GF-D8 (cell line): ENCODE measurements around the gene PDIK1L.

ENCODE experiments used
- DNase-seq: peaks from one replicate; lab custom pipeline; 2025; lab: John Stamatoyannopoulos, UW

The PDIK1L gene

DNA sequence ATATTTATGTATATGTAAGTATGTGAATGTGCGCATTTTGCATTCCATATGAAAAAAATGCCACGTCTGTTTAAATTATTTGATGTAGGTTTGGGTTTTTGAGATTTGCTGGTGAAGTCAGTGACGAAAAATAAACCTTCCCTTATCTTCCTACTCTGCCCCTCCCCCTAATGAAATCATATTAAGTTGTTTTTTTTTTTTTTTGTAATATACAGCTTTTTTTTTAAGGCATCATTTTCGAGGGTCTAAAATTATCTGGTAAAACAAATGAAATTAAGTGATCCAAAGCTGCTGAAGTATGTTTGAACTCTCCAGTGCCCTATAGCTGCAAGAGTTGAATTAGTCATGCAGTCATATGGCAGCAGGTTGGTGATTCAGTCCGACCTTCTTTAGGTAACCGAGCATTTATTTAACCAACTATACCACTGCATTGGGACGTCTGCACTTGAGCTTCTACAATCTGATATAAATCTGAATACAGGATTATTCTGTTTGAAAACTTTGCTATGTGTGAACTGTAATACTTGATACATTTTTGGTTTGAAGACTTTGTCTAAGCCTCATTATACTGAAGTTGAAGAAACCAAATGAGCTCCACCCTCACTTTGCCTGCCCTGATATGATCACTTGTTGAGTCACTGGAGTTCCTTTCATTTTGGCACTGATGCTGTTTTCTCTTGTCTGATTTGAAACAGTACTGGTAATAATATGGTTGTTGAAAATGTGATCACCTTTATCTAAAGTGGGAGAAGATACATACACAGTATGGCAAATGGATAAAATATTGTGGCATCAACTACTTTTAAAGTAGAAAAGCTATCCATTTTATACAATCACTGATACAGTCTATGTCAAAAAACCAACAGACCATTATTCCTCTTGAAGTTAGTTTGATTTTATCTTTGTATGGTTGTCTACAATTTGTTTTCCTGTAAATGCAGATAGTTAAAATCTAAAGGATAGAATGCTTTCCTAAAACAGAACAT, 11.7 kb downstream of the PDIK1L start:
- no peak for DNase-seq

DNA sequence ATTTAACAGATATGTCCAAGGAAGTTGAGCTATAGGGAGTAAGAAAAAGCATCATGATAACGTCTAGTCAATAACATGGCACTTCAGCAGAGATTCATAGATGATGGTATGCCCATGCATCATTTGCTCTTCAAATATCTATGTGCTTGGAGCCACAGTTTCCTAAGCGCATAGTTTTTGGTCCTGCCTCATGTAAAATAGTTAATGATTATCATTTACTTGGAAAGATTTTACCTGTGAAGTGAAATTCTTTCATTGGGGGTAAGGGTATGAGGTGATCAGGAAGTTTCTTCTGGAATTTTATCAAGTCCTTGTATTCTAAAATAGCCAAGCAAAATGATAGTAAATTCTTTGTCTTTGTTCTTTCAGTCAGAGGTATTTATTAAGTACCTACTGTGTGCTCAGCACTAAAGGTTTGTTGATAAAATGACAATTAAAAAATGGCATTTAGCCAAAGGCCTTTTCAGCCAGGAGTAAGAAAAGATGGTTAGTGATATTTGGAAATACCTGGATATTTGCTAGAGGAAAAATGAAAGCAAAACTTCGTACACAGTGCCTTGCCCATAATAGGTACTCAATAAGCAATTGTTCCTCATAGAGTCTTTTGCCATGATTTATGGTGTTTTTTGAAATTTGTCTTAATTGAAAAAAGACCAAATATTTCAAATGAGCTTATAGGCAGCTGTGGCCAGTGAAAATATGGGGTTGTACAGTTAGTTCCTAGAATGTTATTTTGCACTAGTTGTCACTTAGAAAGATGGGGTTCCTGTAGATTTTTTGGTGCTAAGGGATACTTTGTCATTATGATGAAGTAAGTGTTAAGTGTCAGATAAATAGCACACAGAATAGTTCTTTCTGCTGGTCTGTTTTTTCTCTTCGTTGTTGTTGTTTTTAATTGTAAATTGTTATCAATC, 13.1 kb downstream of the PDIK1L start:
- DNase-seq, result no peak

DNA sequence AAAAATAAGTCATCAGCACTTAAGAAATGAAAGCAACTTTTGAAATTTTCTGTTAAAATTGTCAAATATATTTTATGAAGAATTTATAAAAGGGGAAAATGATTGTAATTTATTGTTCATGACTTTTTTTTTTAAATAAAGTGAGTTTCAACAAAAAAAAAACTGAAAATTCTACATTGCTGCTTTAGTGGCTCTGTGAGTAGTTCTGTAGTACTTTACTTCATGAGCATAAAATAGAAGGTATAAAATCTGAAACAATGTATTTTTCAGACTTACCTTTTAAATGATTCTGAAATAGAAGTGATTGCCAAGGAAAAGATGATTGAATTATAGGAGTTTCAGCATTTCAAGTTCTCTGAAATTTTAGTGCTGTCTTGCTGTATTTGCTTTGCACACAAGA, 13.8 kb downstream of the PDIK1L start:
- no peak for DNase-seq

- DNase-seq, result no peak
Measured at GRCh38 chr1:26125946-26126320, 14.3 kb downstream of the PDIK1L start.

DNA sequence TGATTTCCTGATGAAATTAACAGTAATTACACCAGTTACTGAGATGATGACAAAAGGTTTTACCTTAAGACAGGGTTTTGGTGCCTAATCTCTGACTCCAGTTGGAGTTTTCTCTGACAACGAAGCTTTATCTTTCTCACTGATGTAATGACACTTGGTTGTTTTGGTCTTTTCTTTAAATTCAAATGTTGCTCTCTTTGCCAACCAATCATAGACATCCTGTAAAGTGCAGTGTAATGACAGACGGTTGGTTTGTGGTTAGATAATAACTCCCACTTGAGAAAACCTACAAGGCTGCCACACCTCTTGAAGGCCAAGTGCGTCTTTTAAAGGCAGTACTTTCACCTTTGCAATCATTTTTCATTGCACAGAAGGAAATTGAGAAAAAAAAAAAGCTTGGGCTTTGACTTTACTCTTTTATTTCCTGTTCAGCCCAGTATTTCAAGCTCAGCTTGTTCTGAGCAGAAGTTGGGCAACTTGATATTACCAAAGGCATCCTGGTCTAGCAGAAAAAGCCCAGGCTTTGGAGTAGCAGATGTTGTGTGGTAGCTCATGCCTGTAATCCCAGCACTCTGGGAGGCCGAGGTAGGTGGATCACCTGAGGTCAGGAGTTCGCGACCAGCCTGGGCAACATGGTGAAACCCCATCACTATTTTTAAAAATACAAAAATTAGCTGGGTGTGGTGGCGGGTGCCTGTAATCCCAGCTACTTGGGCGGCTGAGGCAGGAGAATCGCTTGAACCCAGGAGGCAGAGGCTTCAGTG, 14.9 kb downstream of the PDIK1L start:
- DNase-seq, result peak; percentile 97

DNA sequence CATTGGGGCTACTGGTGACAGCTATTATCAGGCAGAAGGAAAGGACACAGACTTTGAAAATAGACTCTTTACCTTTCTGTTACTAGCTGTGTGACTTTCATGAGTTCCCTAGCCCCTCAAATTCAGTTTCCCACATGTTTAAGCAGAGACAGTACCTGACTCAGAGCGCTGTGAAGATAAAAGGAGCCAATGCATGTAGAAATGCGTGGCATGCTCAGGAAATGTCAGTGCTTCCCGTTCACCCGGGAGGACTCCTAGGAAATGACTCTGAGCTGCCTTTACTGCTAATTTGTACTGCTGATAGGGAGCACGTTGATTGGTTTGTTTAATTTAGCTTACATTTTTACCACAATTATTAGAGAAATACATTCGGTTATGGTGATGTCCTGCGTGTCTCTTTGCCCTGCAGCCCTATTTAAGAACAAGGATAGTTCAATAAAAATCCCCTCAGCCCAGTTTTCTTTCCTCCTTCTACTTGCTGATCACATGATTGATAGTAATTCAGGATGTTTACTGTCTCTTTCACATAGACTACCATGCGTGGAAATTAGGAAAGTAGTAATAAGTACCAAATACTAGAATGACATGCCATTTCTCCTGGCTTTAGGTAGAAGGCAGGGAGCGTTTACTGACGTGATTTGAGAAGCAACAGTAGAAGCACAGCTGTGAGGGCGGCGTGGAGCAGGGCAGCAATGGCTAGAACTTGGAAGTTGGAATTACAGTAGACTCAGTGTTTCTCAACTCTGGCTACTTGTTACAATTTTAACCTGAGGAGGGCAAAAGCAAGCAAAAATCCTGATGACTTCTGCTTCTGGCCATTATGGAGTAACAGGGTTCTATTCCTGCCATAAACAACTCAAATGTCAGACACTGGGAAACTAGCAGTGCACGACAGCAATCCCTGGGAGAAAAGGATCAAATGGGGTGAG, 15.9 kb downstream of the PDIK1L start:
- peak; percentile 21 for DNase-seq

- DNase-seq, result no peak
Measured at GRCh38 chr1:26129778-26130177, 18.2 kb downstream of the PDIK1L start.

GRCh38 chr1:26130695-26131094, 19.1 kb downstream of the PDIK1L start:
- no peak for DNase-seq

- no peak for DNase-seq
Measured at GRCh38 chr1:26132128-26132833, 20.7 kb downstream of the PDIK1L start.

DNA sequence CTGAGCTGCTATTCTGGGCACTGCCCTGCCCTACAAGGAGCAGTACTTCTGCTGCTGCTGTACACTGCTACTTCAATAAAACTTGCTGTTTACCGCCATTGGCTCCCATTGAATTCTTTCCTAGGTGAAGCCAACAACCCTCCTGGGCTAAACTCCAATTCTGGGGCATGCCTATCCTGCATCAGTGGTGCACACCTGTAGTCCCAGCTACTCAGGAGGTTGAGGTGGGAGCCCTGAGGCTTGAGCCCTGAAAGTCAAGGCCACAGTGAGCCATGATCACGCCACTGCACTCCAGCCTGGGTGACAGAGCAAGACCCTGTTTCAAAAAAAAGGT, 21.2 kb downstream of the PDIK1L start:
- no peak for DNase-seq

DNA sequence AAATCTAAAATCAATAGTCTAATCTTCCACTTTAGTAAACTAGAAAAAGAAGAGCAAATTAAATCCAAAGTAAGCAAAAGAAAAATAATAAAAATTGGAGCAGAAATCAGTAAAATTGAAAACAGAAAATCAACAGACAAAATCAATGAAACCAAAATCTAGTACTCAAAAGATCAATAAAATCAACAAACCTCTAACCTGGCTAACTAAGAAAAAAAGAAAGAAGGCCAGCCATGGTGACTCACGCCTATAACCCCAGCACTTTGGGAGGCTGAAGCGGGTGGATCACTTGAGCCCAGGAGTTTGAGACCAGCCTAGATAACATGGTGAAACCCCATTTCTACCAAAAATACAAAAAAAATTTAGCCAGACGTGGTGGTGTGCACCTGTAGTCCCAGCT, 22.8 kb downstream of the PDIK1L start:
- no peak for DNase-seq

GRCh38 chr1:26138974-26139558, 27.4 kb downstream of the PDIK1L start:
- no peak for DNase-seq

- no peak for DNase-seq
Measured at GRCh38 chr1:26142159-26142558, 30.5 kb downstream of the PDIK1L start.

- DNase-seq, result peak; percentile 53
Measured at GRCh38 chr1:26145041-26145959, 33.7 kb downstream of the PDIK1L start.

DNA sequence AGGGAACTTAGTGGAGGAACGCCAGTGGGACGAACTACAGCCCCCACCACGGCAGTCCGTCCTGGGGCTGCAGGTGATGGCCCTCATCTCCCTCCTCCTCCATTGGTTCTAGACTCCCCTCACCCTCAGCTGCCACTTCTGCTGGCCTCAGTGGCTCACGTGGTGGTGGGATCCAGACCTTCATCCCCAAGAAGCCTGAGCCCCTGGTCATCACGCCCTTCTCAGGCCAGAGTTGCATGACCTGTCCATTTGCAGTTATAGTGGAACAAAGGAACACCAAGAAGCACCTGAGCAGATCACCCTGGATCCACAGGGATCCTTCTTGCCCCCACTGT, 34.3 kb downstream of the PDIK1L start:
- DNase-seq, result no peak

GRCh38 chr1:26148887-26149286, 37.3 kb downstream of the PDIK1L start:
- DNase-seq, result no peak

GRCh38 chr1:26153966-26154532, 42.4 kb downstream of the PDIK1L start:
- DNase-seq, result no peak

GRCh38 chr1:26154750-26155149, 43.1 kb downstream of the PDIK1L start:
- no peak for DNase-seq
